ENCODE data around the gene BBS1. TPM values are rescaled to one million over a fixed set of nuclear protein-coding genes. Genes with fewer than 3 reads are reported as not detected.
"Not testable (repeated sequence)": the region's sequence is repeated elsewhere in the genome, so short reads cannot be mapped to it uniquely, and the experiment has no call there.

BBS1 gene
- total RNA-seq, 2 donors from 2014 or later, result 90.3 to 114 TPM

DNA sequence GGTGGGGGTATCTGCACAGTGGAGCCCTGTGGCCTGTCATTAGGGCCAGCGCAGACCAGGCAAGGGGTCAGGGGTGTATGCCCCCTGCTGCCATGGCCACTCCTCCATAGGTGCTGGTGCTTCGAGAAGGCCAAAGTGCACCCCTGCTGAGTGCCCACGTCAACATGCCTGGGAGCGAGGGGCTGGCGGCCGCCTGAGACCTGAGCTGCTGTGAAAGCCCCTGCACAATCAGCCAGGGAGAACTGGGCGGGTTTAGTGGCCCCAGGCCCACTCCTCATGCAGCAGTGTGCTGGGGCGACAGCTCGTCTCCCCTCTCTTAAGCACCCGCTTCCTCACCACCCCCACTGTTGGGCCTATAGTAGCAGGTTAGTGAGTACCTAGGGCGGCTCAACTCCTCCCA lies 21.4 kb downstream of the BBS1 start:
- H3K36me3 ChIP-seq, result peaks cover 8% of the 10 kb centered on the region
- no peaks in the 10 kb centered on the region for H3K4me1 ChIP-seq (ENCODE audit: control insufficient read depth in 1 of 2, low read depth in 2 of 2)
- no peaks in the 10 kb centered on the region for H3K27me3 ChIP-seq (replicated peaks; ENCODE audit: insufficient read depth)
- H3K27ac ChIP-seq, result no peak overlapping the region
- no peak overlapping the region for H3K4me3 ChIP-seq
- ATAC-seq (ENCODE audit: insufficient number of reproducible peaks, low FRiP score, low read depth), result no peak
- no peaks in the 10 kb centered on the region for H3K9me3 ChIP-seq
- no peak for DNase-seq (ENCODE audit: low spot score)
- TF ChIP-seq, protein P1, sequence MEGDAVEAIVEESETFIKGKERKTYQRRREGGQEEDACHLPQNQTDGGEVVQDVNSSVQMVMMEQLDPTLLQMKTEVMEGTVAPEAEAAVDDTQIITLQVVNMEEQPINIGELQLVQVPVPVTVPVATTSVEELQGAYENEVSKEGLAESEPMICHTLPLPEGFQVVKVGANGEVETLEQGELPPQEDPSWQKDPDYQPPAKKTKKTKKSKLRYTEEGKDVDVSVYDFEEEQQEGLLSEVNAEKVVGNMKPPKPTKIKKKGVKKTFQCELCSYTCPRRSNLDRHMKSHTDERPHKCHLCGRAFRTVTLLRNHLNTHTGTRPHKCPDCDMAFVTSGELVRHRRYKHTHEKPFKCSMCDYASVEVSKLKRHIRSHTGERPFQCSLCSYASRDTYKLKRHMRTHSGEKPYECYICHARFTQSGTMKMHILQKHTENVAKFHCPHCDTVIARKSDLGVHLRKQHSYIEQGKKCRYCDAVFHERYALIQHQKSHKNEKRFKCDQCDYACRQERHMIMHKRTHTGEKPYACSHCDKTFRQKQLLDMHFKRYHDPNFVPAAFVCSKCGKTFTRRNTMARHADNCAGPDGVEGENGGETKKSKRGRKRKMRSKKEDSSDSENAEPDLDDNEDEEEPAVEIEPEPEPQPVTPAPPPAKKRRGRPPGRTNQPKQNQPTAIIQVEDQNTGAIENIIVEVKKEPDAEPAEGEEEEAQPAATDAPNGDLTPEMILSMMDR (IDR thresholded peaks at IDR 0.05), result no peak

- DNase-seq (ENCODE audit: low spot score) (no peak), ATAC-seq (ENCODE audit: insufficient number of reproducible peaks, low FRiP score, low read depth) (no peak)
- Histone ChIP-seq H3K9me3 (no peaks in the 10 kb centered on the region), H3K36me3 (peaks cover 11% of the 10 kb centered on the region), H3K27ac (no peak overlapping the region), H3K4me1 (ENCODE audit: control insufficient read depth in 1 of 2, low read depth in 2 of 2) (no peaks in the 10 kb centered on the region), H3K27me3 (replicated peaks; ENCODE audit: insufficient read depth) (no peaks in the 10 kb centered on the region), H3K4me3 (no peak overlapping the region)
- TF ChIP-seq, protein P1 (IDR thresholded peaks at IDR 0.05), result no peak
Observed at GRCh38 chr11:66532784-66533183, 22.3 kb downstream of the BBS1 start.

- Histone ChIP-seq H3K9me3 (no peaks in the 10 kb centered on the region), H3K27ac (no peak overlapping the region), H3K4me3 (no peak overlapping the region), H3K4me1 (ENCODE audit: control insufficient read depth in 1 of 2, low read depth in 2 of 2) (peaks cover 3 to 8% of the 10 kb centered on the region in 2 donors), H3K36me3 (peaks cover 15% of the 10 kb centered on the region), H3K27me3 (replicated peaks; ENCODE audit: insufficient read depth) (no peaks in the 10 kb centered on the region)
- TF ChIP-seq, protein P1 (IDR thresholded peaks at IDR 0.05), result no peak
- no peak for ATAC-seq (ENCODE audit: insufficient number of reproducible peaks, low FRiP score, low read depth)
- no peak for DNase-seq (ENCODE audit: low spot score)
Observed at GRCh38 chr11:66539170-66539869, 28.9 kb downstream of the BBS1 start.

- TF ChIP-seq, protein P1 (IDR thresholded peaks at IDR 0.05), result no peak
- Histone ChIP-seq H3K9me3 (no peaks in the 10 kb centered on the region), H3K27me3 (replicated peaks; ENCODE audit: insufficient read depth) (no peaks in the 10 kb centered on the region), H3K4me3 (no peak overlapping the region), H3K27ac (no peak overlapping the region), H3K36me3 (peaks cover 15% of the 10 kb centered on the region), H3K4me1 (ENCODE audit: control insufficient read depth in 1 of 2, low read depth in 2 of 2) (peaks cover 3 to 11% of the 10 kb centered on the region in 2 donors)
- DNase-seq (ENCODE audit: low spot score), result no peak
- ATAC-seq (ENCODE audit: insufficient number of reproducible peaks, low FRiP score, low read depth), result no peak
Observed at GRCh38 chr11:66539870-66540213, 29.4 kb downstream of the BBS1 start.

DNA sequence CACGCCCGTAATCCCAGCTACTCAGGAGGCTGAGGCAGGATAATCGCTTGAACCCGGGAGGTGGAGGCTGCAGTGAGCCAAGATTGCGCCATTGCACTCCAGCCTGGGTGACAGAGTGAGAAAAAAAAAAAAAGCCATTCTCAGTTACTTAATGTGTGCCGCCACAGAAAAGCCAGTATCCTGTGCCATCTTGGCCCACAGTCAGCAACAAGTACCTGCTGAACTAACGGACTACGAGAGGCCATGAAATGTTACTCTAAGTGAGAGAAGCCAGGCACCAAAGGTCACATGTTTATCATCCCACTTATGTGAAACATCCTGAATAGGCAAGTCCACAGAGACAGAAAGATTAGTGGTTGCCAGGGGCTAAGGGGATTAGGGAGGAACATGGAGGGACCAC lies 30.2 kb downstream of the BBS1 start:
- H3K4me3 ChIP-seq; H3K27me3 ChIP-seq (replicated peaks; ENCODE audit: insufficient read depth); DNase-seq (ENCODE audit: low spot score); H3K27ac ChIP-seq; H3K9me3 ChIP-seq; ATAC-seq (ENCODE audit: insufficient number of reproducible peaks, low FRiP score, low read depth): not testable (repeated sequence)
- peaks cover 15% of the 10 kb centered on the region for H3K36me3 ChIP-seq
- peaks cover 11 to 18% of the 10 kb centered on the region in 2 donors for H3K4me1 ChIP-seq (ENCODE audit: control insufficient read depth in 1 of 2, low read depth in 2 of 2)

DNA sequence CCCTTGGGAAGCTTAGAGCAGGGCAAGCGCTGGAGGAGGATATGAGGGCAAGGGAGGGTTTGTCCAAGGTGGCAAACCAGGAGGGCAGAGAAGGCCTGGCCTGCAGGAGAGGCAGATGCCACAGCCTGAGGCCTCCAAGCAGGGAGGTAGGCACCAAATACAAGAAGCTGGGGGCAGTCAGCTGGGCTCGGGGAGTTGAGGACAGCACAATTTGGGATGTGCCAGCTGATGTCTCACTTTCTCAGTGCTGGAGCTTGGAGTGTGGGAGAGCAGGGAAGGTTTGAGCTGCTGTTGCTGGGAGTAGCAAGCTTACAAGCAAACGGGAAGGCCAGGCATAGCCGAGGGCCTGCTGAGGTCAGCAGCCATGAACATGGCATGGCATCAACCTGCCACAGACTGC lies 31.5 kb downstream of the BBS1 start:
- no peak overlapping the region for H3K27ac ChIP-seq
- no peak overlapping the region for H3K4me3 ChIP-seq
- TF ChIP-seq, protein P1 (IDR thresholded peaks at IDR 0.05), result no peak
- no peak for ATAC-seq (ENCODE audit: insufficient number of reproducible peaks, low FRiP score, low read depth)
- no peaks in the 10 kb centered on the region for H3K27me3 ChIP-seq (replicated peaks; ENCODE audit: insufficient read depth)
- H3K36me3 ChIP-seq, result peaks cover 7% of the 10 kb centered on the region
- peaks cover 15 to 25% of the 10 kb centered on the region in 2 donors for H3K4me1 ChIP-seq (ENCODE audit: control insufficient read depth in 1 of 2, low read depth in 2 of 2)
- no peaks in the 10 kb centered on the region for H3K9me3 ChIP-seq
- no peak for DNase-seq (ENCODE audit: low spot score)

Data from thoracic aorta (tissue), 2 donors.